Measurements from ENCODE around the gene SURF6.

The SURF6 gene

GRCh38 chr9:133370685-133371084, 34.7 kb upstream of the SURF6 start:
- TF ChIP-seq TAF1 (IDR thresholded peaks at IDR 0.05; ENCODE audit: borderline replicate concordance, insufficient read depth, low read length), result no peak

- TF ChIP-seq SIN3A (IDR thresholded peaks at IDR 0.05; ENCODE audit: borderline replicate concordance, insufficient read depth, low read length) (no peak), FOXP2 (optimal IDR thresholded peaks at IDR 0.05; ENCODE audit: borderline replicate concordance, extremely low read depth, extremely low read length, insufficient read depth) (no peak), POLR2AphosphoS5 (IDR thresholded peaks at IDR 0.05; ENCODE audit: low read depth, low read length) (no peak), REST (IDR thresholded peaks at IDR 0.05; ENCODE audit: insufficient read depth in 1 of 2, low read depth in 2 of 2, low read length in 2 of 2) (no peak), TAF1 (IDR thresholded peaks at IDR 0.05; ENCODE audit: borderline replicate concordance, insufficient read depth, low read length) (no peak)
Observed at GRCh38 chr9:133369933-133370332, 33.9 kb upstream of the SURF6 start.

- no peak for TF ChIP-seq REST (IDR thresholded peaks at IDR 0.05; ENCODE audit: insufficient read depth in 1 of 2, low read depth in 2 of 2, low read length in 2 of 2)
- no peak for TF ChIP-seq FOXP2 (optimal IDR thresholded peaks at IDR 0.05; ENCODE audit: borderline replicate concordance, extremely low read depth, extremely low read length, insufficient read depth)
- TF ChIP-seq SIN3A (IDR thresholded peaks at IDR 0.05; ENCODE audit: borderline replicate concordance, insufficient read depth, low read length), result no peak
- TF ChIP-seq TAF1 (IDR thresholded peaks at IDR 0.05; ENCODE audit: borderline replicate concordance, insufficient read depth, low read length), result no peak
- TF ChIP-seq POLR2AphosphoS5 (IDR thresholded peaks at IDR 0.05; ENCODE audit: low read depth, low read length), result no peak
Observed at GRCh38 chr9:133369422-133369821, 33.4 kb upstream of the SURF6 start.

DNA sequence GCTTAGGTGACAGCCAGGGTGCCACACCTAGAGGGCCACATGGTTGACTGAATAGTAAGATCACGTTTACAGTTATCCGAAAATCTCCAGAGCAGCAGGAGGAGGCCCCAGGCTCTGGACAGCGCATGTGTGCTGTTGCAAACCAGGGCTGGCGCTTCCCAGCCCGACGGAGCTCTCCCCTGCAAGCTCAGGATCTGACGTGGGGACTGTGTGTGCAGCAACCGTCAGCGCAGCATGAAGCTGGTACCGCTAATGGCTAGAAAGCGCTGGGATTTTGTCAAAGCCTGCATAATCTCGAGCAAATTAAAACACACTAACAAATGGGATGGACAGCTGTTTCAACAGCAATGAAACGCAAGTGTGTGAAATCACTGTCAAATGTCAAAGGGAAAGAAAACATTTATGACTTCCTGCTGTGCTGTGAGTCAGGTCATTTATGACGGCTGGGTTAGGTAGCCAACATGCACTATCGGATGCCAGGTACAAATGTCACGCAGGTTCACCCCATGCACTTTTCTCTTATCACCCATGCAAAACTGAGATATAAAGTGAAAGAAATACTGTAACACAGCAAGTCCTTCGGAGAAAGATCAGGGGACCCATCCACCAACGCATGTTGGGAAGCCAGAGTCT, 32.4 kb upstream of the SURF6 start:
- no peak for TF ChIP-seq SIN3A (IDR thresholded peaks at IDR 0.05; ENCODE audit: borderline replicate concordance, insufficient read depth, low read length)
- TF ChIP-seq REST (IDR thresholded peaks at IDR 0.05; ENCODE audit: insufficient read depth in 1 of 2, low read depth in 2 of 2, low read length in 2 of 2), result no peak

DNA sequence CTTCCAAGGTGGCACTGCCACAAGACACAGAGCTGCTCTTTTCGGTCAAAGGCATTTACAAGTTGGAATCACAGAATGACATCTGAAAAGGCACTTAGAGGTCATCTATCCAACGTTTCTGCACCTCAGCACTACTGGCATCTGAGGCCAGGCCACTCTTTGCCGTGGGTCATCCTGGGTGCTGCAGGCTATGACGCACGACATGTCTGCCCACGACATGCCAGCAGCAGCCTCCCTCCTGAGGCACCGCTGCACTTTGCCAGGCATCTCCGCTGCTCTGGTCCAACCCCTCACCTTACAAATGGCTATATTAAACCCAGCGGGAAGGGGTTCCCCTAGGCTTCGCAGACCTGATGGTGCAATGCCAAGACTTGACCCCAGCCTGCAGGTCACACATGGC, 31.8 kb upstream of the SURF6 start:
- no peak for TF ChIP-seq POLR2AphosphoS5 (IDR thresholded peaks at IDR 0.05; ENCODE audit: low read depth, low read length)
- TF ChIP-seq TAF1 (IDR thresholded peaks at IDR 0.05; ENCODE audit: borderline replicate concordance, insufficient read depth, low read length), result no peak
- no peak for TF ChIP-seq REST (IDR thresholded peaks at IDR 0.05; ENCODE audit: insufficient read depth in 1 of 2, low read depth in 2 of 2, low read length in 2 of 2)
- no peak for TF ChIP-seq FOXP2 (optimal IDR thresholded peaks at IDR 0.05; ENCODE audit: borderline replicate concordance, extremely low read depth, extremely low read length, insufficient read depth)
- TF ChIP-seq SIN3A (IDR thresholded peaks at IDR 0.05; ENCODE audit: borderline replicate concordance, insufficient read depth, low read length), result no peak

All from PFSK-1 (cell line).